Measurements from ENCODE around the gene CHCHD2. TPM values are rescaled to one million over a fixed set of nuclear protein-coding genes. Genes with fewer than 3 reads are reported as not detected.

Gene CHCHD2
- total and polyA plus RNA-seq, 2 of the 13 experiments (the other 11 are each of a cell fraction or from before 2014, with no cell fraction given), result 330 to 572 TPM

GRCh38 chr7:56079450-56080185, 26.7 kb downstream of the CHCHD2 start (continued):
- TF ChIP-seq, protein P1, sequence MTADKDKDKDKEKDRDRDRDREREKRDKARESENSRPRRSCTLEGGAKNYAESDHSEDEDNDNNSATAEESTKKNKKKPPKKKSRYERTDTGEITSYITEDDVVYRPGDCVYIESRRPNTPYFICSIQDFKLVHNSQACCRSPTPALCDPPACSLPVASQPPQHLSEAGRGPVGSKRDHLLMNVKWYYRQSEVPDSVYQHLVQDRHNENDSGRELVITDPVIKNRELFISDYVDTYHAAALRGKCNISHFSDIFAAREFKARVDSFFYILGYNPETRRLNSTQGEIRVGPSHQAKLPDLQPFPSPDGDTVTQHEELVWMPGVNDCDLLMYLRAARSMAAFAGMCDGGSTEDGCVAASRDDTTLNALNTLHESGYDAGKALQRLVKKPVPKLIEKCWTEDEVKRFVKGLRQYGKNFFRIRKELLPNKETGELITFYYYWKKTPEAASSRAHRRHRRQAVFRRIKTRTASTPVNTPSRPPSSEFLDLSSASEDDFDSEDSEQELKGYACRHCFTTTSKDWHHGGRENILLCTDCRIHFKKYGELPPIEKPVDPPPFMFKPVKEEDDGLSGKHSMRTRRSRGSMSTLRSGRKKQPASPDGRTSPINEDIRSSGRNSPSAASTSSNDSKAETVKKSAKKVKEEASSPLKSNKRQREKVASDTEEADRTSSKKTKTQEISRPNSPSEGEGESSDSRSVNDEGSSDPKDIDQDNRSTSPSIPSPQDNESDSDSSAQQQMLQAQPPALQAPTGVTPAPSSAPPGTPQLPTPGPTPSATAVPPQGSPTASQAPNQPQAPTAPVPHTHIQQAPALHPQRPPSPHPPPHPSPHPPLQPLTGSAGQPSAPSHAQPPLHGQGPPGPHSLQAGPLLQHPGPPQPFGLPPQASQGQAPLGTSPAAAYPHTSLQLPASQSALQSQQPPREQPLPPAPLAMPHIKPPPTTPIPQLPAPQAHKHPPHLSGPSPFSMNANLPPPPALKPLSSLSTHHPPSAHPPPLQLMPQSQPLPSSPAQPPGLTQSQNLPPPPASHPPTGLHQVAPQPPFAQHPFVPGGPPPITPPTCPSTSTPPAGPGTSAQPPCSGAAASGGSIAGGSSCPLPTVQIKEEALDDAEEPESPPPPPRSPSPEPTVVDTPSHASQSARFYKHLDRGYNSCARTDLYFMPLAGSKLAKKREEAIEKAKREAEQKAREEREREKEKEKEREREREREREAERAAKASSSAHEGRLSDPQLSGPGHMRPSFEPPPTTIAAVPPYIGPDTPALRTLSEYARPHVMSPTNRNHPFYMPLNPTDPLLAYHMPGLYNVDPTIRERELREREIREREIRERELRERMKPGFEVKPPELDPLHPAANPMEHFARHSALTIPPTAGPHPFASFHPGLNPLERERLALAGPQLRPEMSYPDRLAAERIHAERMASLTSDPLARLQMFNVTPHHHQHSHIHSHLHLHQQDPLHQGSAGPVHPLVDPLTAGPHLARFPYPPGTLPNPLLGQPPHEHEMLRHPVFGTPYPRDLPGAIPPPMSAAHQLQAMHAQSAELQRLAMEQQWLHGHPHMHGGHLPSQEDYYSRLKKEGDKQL (CRISPR knock-in tag; IDR thresholded peaks at IDR 0.05; ENCODE audit: low read depth), result no peak
- TF ChIP-seq RXRB (CRISPR knock-in tag; IDR thresholded peaks at IDR 0.05; ENCODE audit: borderline replicate concordance) (no peak), ZNF784 (CRISPR knock-in tag; IDR thresholded peaks at IDR 0.05; ENCODE audit: borderline replicate concordance) (no peak), RAD21 (CRISPR knock-in tag; IDR thresholded peaks at IDR 0.05) (no peak), NFYC (CRISPR knock-in tag; IDR thresholded peaks at IDR 0.05) (no peak), HOXA3 (CRISPR knock-in tag; IDR thresholded peaks at IDR 0.05) (0 out of 2 replicates have a peak, but pooled peaks have one; percentile 16), ZNF431 (CRISPR knock-in tag; IDR thresholded peaks at IDR 0.05; ENCODE audit: borderline replicate concordance, low read depth) (no peak), ZNF777 (CRISPR knock-in tag; IDR thresholded peaks at IDR 0.05) (no peak), THAP7 (CRISPR knock-in tag; IDR thresholded peaks at IDR 0.05) (no peak), SOX13 (IDR thresholded peaks at IDR 0.05) (no peak), SOX13 (CRISPR knock-in tag; conservative IDR thresholded peaks at IDR 0.05 in 1 of 2, IDR thresholded peaks at IDR 0.05 in 1 of 2) (no peak), ZNF253 (CRISPR knock-in tag; IDR thresholded peaks at IDR 0.05; ENCODE audit: borderline replicate concordance) (no peak), POGZ (CRISPR knock-in tag; IDR thresholded peaks at IDR 0.05) (peak; percentile 16; the same call in 1 of the 2 replicates)
- TF ChIP-seq, protein P2, sequence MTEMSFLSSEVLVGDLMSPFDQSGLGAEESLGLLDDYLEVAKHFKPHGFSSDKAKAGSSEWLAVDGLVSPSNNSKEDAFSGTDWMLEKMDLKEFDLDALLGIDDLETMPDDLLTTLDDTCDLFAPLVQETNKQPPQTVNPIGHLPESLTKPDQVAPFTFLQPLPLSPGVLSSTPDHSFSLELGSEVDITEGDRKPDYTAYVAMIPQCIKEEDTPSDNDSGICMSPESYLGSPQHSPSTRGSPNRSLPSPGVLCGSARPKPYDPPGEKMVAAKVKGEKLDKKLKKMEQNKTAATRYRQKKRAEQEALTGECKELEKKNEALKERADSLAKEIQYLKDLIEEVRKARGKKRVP (CRISPR knock-in tag; IDR thresholded peaks at IDR 0.05), result no peak
- TF ChIP-seq, protein P3, sequence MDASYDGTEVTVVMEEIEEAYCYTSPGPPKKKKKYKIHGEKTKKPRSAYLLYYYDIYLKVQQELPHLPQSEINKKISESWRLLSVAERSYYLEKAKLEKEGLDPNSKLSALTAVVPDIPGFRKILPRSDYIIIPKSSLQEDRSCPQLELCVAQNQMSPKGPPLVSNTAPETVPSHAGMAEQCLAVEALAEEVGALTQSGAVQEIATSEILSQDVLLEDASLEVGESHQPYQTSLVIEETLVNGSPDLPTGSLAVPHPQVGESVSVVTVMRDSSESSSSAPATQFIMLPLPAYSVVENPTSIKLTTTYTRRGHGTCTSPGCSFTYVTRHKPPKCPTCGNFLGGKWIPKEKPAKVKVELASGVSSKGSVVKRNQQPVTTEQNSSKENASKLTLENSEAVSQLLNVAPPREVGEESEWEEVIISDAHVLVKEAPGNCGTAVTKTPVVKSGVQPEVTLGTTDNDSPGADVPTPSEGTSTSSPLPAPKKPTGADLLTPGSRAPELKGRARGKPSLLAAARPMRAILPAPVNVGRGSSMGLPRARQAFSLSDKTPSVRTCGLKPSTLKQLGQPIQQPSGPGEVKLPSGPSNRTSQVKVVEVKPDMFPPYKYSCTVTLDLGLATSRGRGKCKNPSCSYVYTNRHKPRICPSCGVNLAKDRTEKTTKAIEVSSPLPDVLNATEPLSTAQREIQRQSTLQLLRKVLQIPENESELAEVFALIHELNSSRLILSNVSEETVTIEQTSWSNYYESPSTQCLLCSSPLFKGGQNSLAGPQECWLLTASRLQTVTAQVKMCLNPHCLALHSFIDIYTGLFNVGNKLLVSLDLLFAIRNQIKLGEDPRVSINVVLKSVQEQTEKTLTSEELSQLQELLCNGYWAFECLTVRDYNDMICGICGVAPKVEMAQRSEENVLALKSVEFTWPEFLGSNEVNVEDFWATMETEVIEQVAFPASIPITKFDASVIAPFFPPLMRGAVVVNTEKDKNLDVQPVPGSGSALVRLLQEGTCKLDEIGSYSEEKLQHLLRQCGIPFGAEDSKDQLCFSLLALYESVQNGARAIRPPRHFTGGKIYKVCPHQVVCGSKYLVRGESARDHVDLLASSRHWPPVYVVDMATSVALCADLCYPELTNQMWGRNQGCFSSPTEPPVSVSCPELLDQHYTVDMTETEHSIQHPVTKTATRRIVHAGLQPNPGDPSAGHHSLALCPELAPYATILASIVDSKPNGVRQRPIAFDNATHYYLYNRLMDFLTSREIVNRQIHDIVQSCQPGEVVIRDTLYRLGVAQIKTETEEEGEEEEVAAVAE (CRISPR knock-in tag; IDR thresholded peaks at IDR 0.05; ENCODE audit: borderline replicate concordance), result no peak

Measured in HepG2 (cell line).